ENCODE measurements around the gene TNS3. TPM values are rescaled to one million over a fixed set of nuclear protein-coding genes. Genes with fewer than 3 reads are reported as not detected.

TNS3 gene
- total RNA-seq, 4 donors from 2014 or later = 27.2 to 110 (median 47.5) TPM

GRCh38 chr7:47512481-47513176, 69.3 kb downstream of the TNS3 start:
- H3K4me3 ChIP-seq = no peak overlapping the region
- H3K27ac ChIP-seq = peak overlapping the region; percentile 57 to 86
- DNase-seq = peak in 1 of 2 donors; percentile 4
- H3K4me1 ChIP-seq = peaks cover 9 to 17% of the 10 kb centered on the region in 2 donors
- H3K36me3 ChIP-seq = no peaks in the 10 kb centered on the region
- TF ChIP-seq CTCF (IDR thresholded peaks at IDR 0.05) = no peak
- TF ChIP-seq POLR2A (IDR thresholded peaks at IDR 0.05) = no peak
- no peaks in the 10 kb centered on the region for H3K9me3 ChIP-seq
- no peaks in the 10 kb centered on the region for H3K27me3 ChIP-seq
- intact Hi-C loops (cut with DNase I; ENCODE audit: low total_unique reads) = no loop called here

- peak overlapping the region; percentile 57 to 86 for H3K27ac ChIP-seq
- H3K4me3 ChIP-seq = no peak overlapping the region
- DNase-seq = peak in 1 of 2 donors; percentile 14
- no peaks in the 10 kb centered on the region for H3K9me3 ChIP-seq
- no peaks in the 10 kb centered on the region for H3K27me3 ChIP-seq
- peaks cover 9 to 19% of the 10 kb centered on the region in 2 donors for H3K4me1 ChIP-seq
- no peaks in the 10 kb centered on the region for H3K36me3 ChIP-seq
- intact Hi-C loops (cut with DNase I; ENCODE audit: low total_unique reads) = no loop called here
- TF ChIP-seq CTCF (IDR thresholded peaks at IDR 0.05) (no peak), POLR2A (IDR thresholded peaks at IDR 0.05) (no peak)
These were observed 70.1 kb downstream of the TNS3 start for GRCh38 chr7:47511699-47512370.

GRCh38 chr7:47510786-47511185, 71.1 kb downstream of the TNS3 start:
- Histone ChIP-seq H3K27me3 (no peaks in the 10 kb centered on the region), H3K9me3 (no peaks in the 10 kb centered on the region), H3K27ac (peak overlapping the region in 1 of 2 donors; percentile 13), H3K36me3 (no peaks in the 10 kb centered on the region), H3K4me3 (no peak overlapping the region), H3K4me1 (peaks cover 9 to 19% of the 10 kb centered on the region in 2 donors)
- DNase-seq = peak in 1 of 2 donors; percentile 6
- intact Hi-C loops (cut with DNase I; ENCODE audit: low total_unique reads) = no loop called here
- TF ChIP-seq POLR2A (IDR thresholded peaks at IDR 0.05) (no peak), CTCF (IDR thresholded peaks at IDR 0.05) (no peak)

- H3K9me3 ChIP-seq = no peaks in the 10 kb centered on the region
- peak in 1 of 2 donors; percentile 10 for DNase-seq
- peaks cover 9 to 19% of the 10 kb centered on the region in 2 donors for H3K4me1 ChIP-seq
- TF ChIP-seq POLR2A (IDR thresholded peaks at IDR 0.05) = no peak
- no peak for TF ChIP-seq CTCF (IDR thresholded peaks at IDR 0.05)
- H3K27ac ChIP-seq = peak overlapping the region in 1 of 2 donors; percentile 13
- intact Hi-C loops (cut with DNase I; ENCODE audit: low total_unique reads) = no loop called here
- no peaks in the 10 kb centered on the region for H3K36me3 ChIP-seq
- no peaks in the 10 kb centered on the region for H3K27me3 ChIP-seq
- no peak overlapping the region for H3K4me3 ChIP-seq
These were observed 71.7 kb downstream of the TNS3 start for GRCh38 chr7:47510192-47510591.

GRCh38 chr7:47509571-47509970, 72.3 kb downstream of the TNS3 start:
- Histone ChIP-seq H3K36me3 (no peaks in the 10 kb centered on the region), H3K27ac (peak overlapping the region in 1 of 2 donors; percentile 13), H3K27me3 (no peaks in the 10 kb centered on the region), H3K4me1 (peaks cover 6 to 15% of the 10 kb centered on the region in 2 donors), H3K4me3 (no peak overlapping the region), H3K9me3 (no peaks in the 10 kb centered on the region)
- intact Hi-C loops (cut with DNase I; ENCODE audit: low total_unique reads) = no loop called here
- TF ChIP-seq POLR2A (IDR thresholded peaks at IDR 0.05) (no peak), CTCF (IDR thresholded peaks at IDR 0.05) (no peak)
- peak in 1 of 2 donors; percentile 9 for DNase-seq

Data from uterus (tissue), 4 donors.